ENCODE measurements around the gene GPI. TPM values are rescaled to one million over a fixed set of nuclear protein-coding genes. Genes with fewer than 3 reads are reported as not detected.

Gene GPI
- total RNA-seq, 4 donors from 2014 or later, result 118 to 446 (median 224) TPM

DNA sequence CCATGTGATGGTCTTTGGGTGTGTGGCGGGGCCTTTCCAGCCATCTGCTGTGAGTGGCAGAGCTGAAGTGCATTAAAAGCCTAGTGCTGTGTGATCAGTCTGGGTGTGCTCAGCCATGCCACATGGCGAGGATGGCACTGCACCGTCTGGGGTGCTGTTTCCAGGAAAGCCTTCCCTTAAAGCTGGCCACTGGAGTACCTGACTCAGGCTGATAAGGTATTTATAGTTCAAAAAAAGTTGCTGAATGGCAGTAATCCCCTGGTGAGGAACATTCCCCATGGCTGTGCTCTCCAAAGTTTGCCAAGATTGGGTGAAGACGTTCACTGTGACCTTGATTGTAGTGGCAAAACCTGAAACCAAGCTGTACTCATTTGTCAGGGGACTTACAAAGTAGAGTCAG, 6.0 kb downstream of the GPI start:
- intact Hi-C loops (cut with DNase I), result no loop called here
- Histone ChIP-seq H3K4me1 (peaks cover 4 to 10% of the 10 kb centered on the region in 2 donors), H3K27ac (no peak overlapping the region), H3K36me3 (peaks cover 38 to 56% of the 10 kb centered on the region in 2 donors), H3K4me3 (replicated peaks in 1 of 3) (no peak overlapping the region), H3K9me3 (no peaks in the 10 kb centered on the region), H3K27me3 (no peaks in the 10 kb centered on the region)
- 81 to 82% methylated on average over 1 to 4 of the region's 4 CpGs for WGBS, 2 donors
- TF ChIP-seq, protein P1, sequence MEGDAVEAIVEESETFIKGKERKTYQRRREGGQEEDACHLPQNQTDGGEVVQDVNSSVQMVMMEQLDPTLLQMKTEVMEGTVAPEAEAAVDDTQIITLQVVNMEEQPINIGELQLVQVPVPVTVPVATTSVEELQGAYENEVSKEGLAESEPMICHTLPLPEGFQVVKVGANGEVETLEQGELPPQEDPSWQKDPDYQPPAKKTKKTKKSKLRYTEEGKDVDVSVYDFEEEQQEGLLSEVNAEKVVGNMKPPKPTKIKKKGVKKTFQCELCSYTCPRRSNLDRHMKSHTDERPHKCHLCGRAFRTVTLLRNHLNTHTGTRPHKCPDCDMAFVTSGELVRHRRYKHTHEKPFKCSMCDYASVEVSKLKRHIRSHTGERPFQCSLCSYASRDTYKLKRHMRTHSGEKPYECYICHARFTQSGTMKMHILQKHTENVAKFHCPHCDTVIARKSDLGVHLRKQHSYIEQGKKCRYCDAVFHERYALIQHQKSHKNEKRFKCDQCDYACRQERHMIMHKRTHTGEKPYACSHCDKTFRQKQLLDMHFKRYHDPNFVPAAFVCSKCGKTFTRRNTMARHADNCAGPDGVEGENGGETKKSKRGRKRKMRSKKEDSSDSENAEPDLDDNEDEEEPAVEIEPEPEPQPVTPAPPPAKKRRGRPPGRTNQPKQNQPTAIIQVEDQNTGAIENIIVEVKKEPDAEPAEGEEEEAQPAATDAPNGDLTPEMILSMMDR (IDR thresholded peaks at IDR 0.05), result no peak
- TF ChIP-seq POLR2A (IDR thresholded peaks at IDR 0.05), result no peak
- no peak for DNase-seq

DNA sequence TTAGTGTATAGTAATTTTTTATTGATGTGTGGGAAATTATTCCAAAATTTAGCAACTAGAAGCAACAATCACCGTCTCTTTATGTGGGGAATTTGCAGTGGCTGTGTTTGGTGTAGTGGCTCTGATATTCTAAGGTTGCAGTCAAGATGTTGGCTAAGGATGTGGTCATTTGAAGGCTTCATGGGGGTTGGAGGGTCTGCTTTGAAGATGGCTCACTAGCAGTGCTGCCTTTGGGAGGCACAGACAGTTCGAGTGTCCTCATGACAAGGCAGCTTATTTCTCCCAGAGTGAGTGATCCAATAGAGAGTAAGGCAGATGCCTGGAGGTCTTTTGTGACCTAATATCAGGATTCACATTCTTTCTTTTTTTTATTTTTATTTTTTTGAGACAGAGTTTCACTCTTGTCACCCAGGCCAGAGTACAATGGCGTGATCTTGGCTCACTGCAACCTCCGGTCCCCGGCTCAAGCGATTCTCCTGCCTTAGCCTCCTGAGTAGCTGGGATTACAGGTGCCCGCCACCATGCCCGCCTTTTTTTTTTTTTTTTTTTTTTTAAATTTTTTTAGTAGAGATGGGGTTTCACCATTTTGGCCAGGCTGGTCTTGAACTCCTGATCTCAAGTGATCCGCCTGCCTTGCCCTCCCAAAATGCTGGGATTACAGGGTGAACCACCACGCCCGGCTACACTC, 8.7 kb downstream of the GPI start:
- no peaks in the 10 kb centered on the region for H3K27me3 ChIP-seq
- H3K9me3 ChIP-seq, result no peaks in the 10 kb centered on the region
- no peak overlapping the region for H3K4me3 ChIP-seq (replicated peaks in 1 of 3)
- H3K36me3 ChIP-seq, result peaks cover 46 to 57% of the 10 kb centered on the region in 2 donors
- no peak for DNase-seq
- no peak for TF ChIP-seq POLR2A (IDR thresholded peaks at IDR 0.05)
- TF ChIP-seq, protein P1 (IDR thresholded peaks at IDR 0.05), result no peak
- 97 to 98% methylated on average over 11 of the region's 11 CpGs for WGBS, 2 donors
- H3K4me1 ChIP-seq, result no peaks in the 10 kb centered on the region
- intact Hi-C loops (cut with DNase I), result no loop called here
- no peak overlapping the region for H3K27ac ChIP-seq

DNA sequence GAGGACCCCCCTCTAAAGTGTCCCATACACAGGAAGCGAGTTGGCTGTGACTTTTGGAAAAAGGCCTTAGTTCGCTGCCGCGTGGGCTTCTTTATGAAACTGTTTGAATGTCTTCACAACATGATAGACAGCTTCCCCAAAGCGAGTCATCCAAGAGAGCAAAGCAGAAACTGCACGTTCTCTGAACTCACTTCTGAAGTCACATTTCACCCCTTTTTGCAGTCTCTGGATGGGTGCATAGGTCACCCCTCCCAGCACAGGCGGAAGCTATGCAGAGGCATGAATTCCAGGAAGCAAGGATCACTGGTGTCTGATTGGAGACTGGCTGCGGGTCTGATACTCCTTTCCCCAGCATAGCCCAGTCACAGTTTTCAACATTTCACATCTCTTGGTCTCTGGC, 10.6 kb downstream of the GPI start:
- WGBS, 2 donors, result 87% methylated on average over 8 of the region's 8 CpGs
- H3K4me1 ChIP-seq, result no peaks in the 10 kb centered on the region
- no peaks in the 10 kb centered on the region for H3K9me3 ChIP-seq
- no peak for DNase-seq
- no peak overlapping the region for H3K27ac ChIP-seq
- TF ChIP-seq, protein P1 (IDR thresholded peaks at IDR 0.05), result no peak
- no peak for TF ChIP-seq POLR2A (IDR thresholded peaks at IDR 0.05)
- no peaks in the 10 kb centered on the region for H3K27me3 ChIP-seq
- peaks cover 44 to 59% of the 10 kb centered on the region in 2 donors for H3K36me3 ChIP-seq
- no peak overlapping the region for H3K4me3 ChIP-seq (replicated peaks in 1 of 3)
- intact Hi-C loops (cut with DNase I), result no loop called here

DNA sequence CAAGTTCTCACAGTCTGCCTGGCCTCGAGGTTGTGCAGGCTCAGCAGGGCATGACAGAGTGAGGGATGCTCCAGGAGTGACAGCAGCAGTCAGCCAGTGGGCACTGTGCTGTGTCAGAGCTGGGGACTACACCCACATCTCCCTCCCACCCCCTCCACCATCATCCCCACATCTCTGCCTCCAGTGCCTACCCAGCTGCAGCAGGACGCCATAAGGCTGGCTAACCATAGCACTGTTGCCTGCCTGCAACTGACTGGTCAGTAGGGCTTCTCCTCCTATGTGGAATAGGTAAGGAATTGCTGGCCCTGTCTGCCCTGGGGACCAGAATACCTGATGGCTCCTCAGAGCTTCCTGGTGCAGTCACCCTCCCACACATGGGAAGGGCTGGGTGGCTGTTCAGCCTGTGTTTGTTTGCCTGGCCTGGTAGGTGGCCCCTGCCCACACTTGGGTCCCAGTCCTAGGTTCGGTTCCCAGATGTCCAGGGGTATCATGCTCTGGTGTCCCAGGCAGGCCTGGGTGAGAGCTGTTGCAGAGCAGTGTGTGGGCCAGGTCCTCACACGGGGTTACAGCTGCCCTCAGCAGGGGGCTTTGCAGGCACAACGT, 15.7 kb downstream of the GPI start:
- TF ChIP-seq POLR2A (IDR thresholded peaks at IDR 0.05), result no peak
- TF ChIP-seq, protein P1 (IDR thresholded peaks at IDR 0.05), result no peak
- WGBS, 2 donors, result 83 to 100% methylated on average over 2 of the region's 5 CpGs
- no peak overlapping the region for H3K27ac ChIP-seq
- H3K4me1 ChIP-seq, result no peaks in the 10 kb centered on the region
- DNase-seq, result no peak
- peaks cover 56 to 75% of the 10 kb centered on the region in 2 donors for H3K36me3 ChIP-seq
- no peaks in the 10 kb centered on the region for H3K27me3 ChIP-seq
- H3K4me3 ChIP-seq (replicated peaks in 1 of 3), result no peak overlapping the region
- H3K9me3 ChIP-seq, result no peaks in the 10 kb centered on the region
- intact Hi-C loops (cut with DNase I), result no loop called here
